Upper lobe of left lung (tissue), 4 donors: ENCODE measurements around the gene PCNX3.

Experiments
- POLR2A ChIP-seq, 4 donors: fragments of 450-650 bp; IDR thresholded peaks; one replicate each; pipeline ENCODE4 v1.5.1; 2016 to 2017; ENCODE audit warnings: antibody characterized with exemption in 4 of 4, mild to moderate bottlenecking in 2 of 4
- POLR2AphosphoS5 ChIP-seq, 2 donors: sonication (generic); formaldehyde crosslinking; IDR thresholded peaks; one replicate each; pipeline ENCODE4 v1.5.1; 2017; ENCODE audit warnings: antibody characterized with exemption in 2 of 2
- TF ChIP-seq, protein P1 (sequence below), 6 experiments: fragments of 450-650 bp in 4 of 6; fragments of 200-600 bp in 2 of 6; sonication (generic) in 2 of 6; IDR thresholded peaks; one replicate each; pipeline ENCODE4 v1.5.1; 2016 to 2019; ENCODE audit warnings: antibody characterized with exemption in 6 of 6

GRCh38 chr11:65672180-65672860 is 56.7 kb downstream of the PCNX3 start:
- TF ChIP-seq POLR2A (IDR thresholded peaks at IDR 0.05) (no peak), POLR2AphosphoS5 (IDR thresholded peaks at IDR 0.05) (no peak)
- TF ChIP-seq, protein P1, sequence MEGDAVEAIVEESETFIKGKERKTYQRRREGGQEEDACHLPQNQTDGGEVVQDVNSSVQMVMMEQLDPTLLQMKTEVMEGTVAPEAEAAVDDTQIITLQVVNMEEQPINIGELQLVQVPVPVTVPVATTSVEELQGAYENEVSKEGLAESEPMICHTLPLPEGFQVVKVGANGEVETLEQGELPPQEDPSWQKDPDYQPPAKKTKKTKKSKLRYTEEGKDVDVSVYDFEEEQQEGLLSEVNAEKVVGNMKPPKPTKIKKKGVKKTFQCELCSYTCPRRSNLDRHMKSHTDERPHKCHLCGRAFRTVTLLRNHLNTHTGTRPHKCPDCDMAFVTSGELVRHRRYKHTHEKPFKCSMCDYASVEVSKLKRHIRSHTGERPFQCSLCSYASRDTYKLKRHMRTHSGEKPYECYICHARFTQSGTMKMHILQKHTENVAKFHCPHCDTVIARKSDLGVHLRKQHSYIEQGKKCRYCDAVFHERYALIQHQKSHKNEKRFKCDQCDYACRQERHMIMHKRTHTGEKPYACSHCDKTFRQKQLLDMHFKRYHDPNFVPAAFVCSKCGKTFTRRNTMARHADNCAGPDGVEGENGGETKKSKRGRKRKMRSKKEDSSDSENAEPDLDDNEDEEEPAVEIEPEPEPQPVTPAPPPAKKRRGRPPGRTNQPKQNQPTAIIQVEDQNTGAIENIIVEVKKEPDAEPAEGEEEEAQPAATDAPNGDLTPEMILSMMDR (IDR thresholded peaks at IDR 0.05) = no peak
